ENCODE data around the gene CTNNA1.

Gene CTNNA1

GRCh38 chr5:138793575-138793974, 40.4 kb downstream of the CTNNA1 start:
- Histone ChIP-seq H3F3A (ENCODE audit: insufficient read depth) (no peaks in the 10 kb centered on the region), H3K27ac (ENCODE audit: low read depth, low read length) (no peak overlapping the region), H3K27me3 (ENCODE audit: low read length) (no peaks in the 10 kb centered on the region), H2AFZ (ENCODE audit: low read depth, low read length, severe bottlenecking) (no peak overlapping the region), H3K4me3 (ENCODE audit: insufficient read depth, low read length, poor library complexity, severe bottlenecking) (no peak overlapping the region), H3K4me2 (ENCODE audit: low read depth, low read length, poor library complexity, severe bottlenecking) (no peak overlapping the region), H3K36me3 (ENCODE audit: low read length) (no peaks in the 10 kb centered on the region), H4K20me1 (ENCODE audit: low read depth, low read length) (no peaks in the 10 kb centered on the region), H3K9ac (ENCODE audit: low read length) (no peak overlapping the region), H3K9me3 (ENCODE audit: insufficient read depth, low read length) (no peaks in the 10 kb centered on the region), H3K9me2 (replicated peaks; ENCODE audit: insufficient read depth, low read length) (no peaks in the 10 kb centered on the region), H3K79me2 (ENCODE audit: insufficient read depth, low read length) (no peaks in the 10 kb centered on the region)
- TF ChIP-seq EZH2phosphoT487 (conservative IDR thresholded peaks at IDR 0.05; ENCODE audit: low read length) (no peak), CTCF (IDR thresholded peaks at IDR 0.05; ENCODE audit: insufficient read depth, low read length, poor library complexity, severe bottlenecking) (no peak)

- H2AFZ ChIP-seq (ENCODE audit: low read depth, low read length, severe bottlenecking): no peak overlapping the region
- no peaks in the 10 kb centered on the region for H3K27me3 ChIP-seq (ENCODE audit: low read length)
- H3F3A ChIP-seq (ENCODE audit: insufficient read depth): no peaks in the 10 kb centered on the region
- H3K4me2 ChIP-seq (ENCODE audit: low read depth, low read length, poor library complexity, severe bottlenecking): no peak overlapping the region
- no peaks in the 10 kb centered on the region for H4K20me1 ChIP-seq (ENCODE audit: low read depth, low read length)
- no peaks in the 10 kb centered on the region for H3K9me2 ChIP-seq (replicated peaks; ENCODE audit: insufficient read depth, low read length)
- TF ChIP-seq EZH2phosphoT487 (conservative IDR thresholded peaks at IDR 0.05; ENCODE audit: low read length): no peak
- no peak for TF ChIP-seq CTCF (IDR thresholded peaks at IDR 0.05; ENCODE audit: insufficient read depth, low read length, poor library complexity, severe bottlenecking)
- H3K4me3 ChIP-seq (ENCODE audit: insufficient read depth, low read length, poor library complexity, severe bottlenecking): no peak overlapping the region
- no peak overlapping the region for H3K9ac ChIP-seq (ENCODE audit: low read length)
- no peaks in the 10 kb centered on the region for H3K9me3 ChIP-seq (ENCODE audit: insufficient read depth, low read length)
- H3K79me2 ChIP-seq (ENCODE audit: insufficient read depth, low read length): no peaks in the 10 kb centered on the region
- H3K27ac ChIP-seq (ENCODE audit: low read depth, low read length): no peak overlapping the region
- H3K36me3 ChIP-seq (ENCODE audit: low read length): no peaks in the 10 kb centered on the region
Measured at GRCh38 chr5:138803285-138803684, 50.1 kb downstream of the CTNNA1 start.

- Histone ChIP-seq H3K36me3 (ENCODE audit: low read length) (no peaks in the 10 kb centered on the region), H3K4me2 (ENCODE audit: low read depth, low read length, poor library complexity, severe bottlenecking) (no peak overlapping the region), H3F3A (ENCODE audit: insufficient read depth) (no peaks in the 10 kb centered on the region), H2AFZ (ENCODE audit: low read depth, low read length, severe bottlenecking) (no peak overlapping the region), H3K9me2 (replicated peaks; ENCODE audit: insufficient read depth, low read length) (no peaks in the 10 kb centered on the region), H3K4me3 (ENCODE audit: insufficient read depth, low read length, poor library complexity, severe bottlenecking) (no peak overlapping the region), H3K27ac (ENCODE audit: low read depth, low read length) (no peak overlapping the region), H4K20me1 (ENCODE audit: low read depth, low read length) (no peaks in the 10 kb centered on the region), H3K79me2 (ENCODE audit: insufficient read depth, low read length) (no peaks in the 10 kb centered on the region), H3K9me3 (ENCODE audit: insufficient read depth, low read length) (no peaks in the 10 kb centered on the region), H3K9ac (ENCODE audit: low read length) (no peak overlapping the region), H3K27me3 (ENCODE audit: low read length) (no peaks in the 10 kb centered on the region)
- no peak for TF ChIP-seq CTCF (IDR thresholded peaks at IDR 0.05; ENCODE audit: insufficient read depth, low read length, poor library complexity, severe bottlenecking)
- no peak for TF ChIP-seq EZH2phosphoT487 (conservative IDR thresholded peaks at IDR 0.05; ENCODE audit: low read length)
Measured at GRCh38 chr5:138803935-138804334, 50.7 kb downstream of the CTNNA1 start.

All from SU-DHL-6 (cell line).